GM12801 (cell line): ENCODE measurements around the gene MGLL.

ENCODE experiments used
- TF ChIP-seq, protein P1 (sequence below): IDR thresholded peaks from one replicate; pipeline ENCODE4 v1.5.1; 2011; ENCODE audit warnings: control low read depth; ENCODE audit not compliant: insufficient read length; ENCODE audit errors: extremely low read depth

MGLL gene

DNA sequence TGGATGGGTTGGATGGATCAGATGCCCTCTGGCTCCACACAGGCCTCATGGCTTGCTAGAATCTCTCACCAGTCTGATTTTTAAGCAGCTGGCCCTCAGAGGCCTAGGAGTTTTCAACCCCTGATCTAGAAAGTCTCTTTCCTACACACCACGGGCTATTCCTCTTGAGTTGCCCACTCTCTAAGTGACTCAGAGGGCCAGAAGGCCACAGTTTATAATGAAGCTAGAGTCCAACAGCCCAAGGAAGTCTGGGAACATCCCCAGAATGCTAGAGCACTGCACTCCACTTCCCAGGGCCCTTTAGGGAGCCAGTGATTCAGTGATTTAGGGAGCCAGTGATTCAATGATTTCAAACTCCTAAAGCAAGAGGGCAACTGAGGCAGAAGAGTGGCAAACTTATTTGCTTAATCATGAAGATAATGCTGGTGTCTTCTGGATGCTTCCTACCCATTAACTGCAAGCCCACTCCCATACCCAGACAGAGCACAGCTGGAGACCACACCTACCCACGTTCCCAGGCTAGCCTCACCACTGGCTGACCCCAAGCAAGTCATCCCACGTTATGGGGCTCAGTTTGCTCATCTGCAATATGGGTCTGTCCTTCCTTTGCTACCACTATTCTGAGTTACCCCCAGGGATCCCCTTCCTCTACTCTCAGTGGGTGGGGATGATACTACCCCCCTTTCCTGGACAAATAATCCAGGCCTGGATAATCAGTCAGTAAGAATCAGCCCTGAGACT, 112.8 kb downstream of the MGLL start:
- TF ChIP-seq, protein P1, sequence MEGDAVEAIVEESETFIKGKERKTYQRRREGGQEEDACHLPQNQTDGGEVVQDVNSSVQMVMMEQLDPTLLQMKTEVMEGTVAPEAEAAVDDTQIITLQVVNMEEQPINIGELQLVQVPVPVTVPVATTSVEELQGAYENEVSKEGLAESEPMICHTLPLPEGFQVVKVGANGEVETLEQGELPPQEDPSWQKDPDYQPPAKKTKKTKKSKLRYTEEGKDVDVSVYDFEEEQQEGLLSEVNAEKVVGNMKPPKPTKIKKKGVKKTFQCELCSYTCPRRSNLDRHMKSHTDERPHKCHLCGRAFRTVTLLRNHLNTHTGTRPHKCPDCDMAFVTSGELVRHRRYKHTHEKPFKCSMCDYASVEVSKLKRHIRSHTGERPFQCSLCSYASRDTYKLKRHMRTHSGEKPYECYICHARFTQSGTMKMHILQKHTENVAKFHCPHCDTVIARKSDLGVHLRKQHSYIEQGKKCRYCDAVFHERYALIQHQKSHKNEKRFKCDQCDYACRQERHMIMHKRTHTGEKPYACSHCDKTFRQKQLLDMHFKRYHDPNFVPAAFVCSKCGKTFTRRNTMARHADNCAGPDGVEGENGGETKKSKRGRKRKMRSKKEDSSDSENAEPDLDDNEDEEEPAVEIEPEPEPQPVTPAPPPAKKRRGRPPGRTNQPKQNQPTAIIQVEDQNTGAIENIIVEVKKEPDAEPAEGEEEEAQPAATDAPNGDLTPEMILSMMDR: no peak

DNA sequence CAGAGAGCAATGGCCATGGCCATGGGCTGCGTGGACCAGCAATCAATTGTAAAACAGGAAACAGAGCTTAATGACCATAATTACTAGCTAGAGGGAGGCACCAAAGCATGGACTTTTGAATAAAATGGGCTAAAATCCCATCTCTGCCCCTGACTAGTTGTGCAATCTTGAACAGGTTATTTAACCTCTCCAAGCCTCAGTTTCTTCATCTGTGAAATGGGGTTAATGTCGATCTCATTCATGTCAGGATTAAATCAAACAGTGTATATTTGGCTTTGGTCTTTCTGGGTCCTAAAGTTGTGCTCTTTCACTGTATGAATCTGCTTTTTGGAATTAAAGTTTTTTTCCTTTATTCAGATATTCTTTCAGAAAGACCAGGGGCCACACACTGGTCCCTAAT, 113.5 kb downstream of the MGLL start:
- TF ChIP-seq, protein P1: no peak

DNA sequence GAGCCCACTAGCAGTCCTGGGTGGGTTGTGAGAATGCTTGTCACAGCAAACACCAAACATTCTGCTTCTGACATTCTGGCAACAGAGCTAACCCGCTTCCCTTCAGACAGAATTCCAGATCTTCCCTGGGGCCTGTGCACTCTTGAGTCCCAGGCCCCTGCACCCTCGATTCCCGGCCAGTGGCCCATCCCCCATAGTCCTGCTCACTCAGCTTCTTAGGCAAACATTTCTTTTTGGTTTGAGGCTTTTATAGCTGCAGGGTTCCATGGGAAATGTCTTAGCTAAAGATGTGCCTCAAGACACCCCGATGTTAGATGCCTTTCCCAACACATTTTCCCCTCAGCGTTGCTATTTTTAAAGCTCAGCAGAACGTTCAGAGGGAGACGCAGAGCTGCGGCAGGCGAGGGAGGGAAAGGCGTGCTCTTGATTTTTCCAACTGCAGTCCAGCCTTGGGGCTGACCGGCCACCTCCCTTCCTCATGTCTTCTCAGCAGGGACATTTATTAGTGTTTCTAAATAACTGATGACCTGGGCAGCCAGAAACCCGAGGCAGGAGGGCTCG, 114.4 kb downstream of the MGLL start:
- TF ChIP-seq, protein P1: no peak

DNA sequence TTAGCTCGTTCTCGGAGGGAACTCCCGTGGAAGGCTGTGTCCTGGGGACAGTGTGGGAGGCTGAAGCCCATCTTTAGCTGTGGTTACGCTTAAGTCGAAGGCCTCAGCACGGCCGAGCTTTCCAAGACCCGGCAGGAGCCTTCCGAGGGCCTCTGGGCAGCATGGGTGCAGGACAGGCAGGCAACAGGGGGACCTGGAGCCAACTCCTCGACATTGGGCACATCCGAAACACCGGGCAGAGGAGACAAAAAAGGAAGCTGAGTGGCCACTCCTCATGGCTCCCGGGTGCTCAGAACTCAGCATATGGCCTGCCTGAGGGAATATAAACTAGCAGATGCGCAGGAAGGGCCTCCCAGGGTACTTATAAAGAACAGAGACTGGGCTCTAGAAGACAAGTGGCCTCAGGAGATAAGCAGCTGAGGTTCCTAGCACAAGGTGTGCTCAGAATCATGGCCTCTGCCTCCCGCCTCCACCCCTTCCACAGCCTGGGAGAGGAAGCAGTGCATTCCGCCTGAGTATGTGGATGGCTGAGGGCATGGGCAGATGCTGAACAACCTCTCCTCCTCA, 115.4 kb downstream of the MGLL start:
- TF ChIP-seq, protein P1: no peak

DNA sequence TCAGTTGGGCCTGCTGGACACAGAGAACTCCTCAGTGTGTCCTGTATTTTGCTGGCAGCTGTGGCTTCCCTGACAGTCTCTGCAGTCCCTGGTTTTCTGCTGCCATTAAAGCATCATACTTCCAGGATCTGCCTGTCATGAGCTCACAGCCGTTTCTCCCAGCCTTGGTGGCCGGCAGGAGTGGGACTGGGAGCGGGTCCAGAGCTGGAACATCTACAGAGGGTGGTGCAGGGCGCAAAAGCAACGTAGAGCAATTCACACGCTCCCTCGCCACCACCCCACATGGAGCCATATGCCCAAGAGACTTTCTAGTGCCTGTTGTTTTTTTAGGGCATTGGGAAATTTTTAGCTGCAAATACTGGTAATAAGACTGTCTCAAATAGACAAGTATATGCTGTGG, 116.0 kb downstream of the MGLL start:
- TF ChIP-seq, protein P1: no peak

DNA sequence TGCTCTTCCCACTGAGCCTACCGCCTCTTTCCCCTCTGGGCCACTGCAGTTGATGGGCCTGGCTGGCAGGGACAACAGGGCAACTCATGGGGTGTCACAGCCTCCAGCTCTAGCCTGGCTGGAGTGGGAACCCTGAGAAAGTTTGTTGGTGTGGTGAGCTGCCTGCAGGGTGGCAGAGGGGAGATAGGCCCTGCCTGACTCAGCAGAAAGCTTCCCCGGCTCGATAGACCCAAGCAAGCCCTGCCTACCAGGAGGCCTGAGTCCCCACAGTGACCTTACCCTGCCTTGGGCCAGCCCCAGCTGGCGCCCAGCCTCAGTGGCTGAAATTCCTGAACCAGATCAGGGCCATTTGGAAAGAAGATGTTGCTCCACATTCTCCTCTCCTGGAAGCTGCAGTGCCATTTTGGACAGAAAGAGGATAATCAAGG, 120.2 kb downstream of the MGLL start:
- TF ChIP-seq, protein P1: no peak

DNA sequence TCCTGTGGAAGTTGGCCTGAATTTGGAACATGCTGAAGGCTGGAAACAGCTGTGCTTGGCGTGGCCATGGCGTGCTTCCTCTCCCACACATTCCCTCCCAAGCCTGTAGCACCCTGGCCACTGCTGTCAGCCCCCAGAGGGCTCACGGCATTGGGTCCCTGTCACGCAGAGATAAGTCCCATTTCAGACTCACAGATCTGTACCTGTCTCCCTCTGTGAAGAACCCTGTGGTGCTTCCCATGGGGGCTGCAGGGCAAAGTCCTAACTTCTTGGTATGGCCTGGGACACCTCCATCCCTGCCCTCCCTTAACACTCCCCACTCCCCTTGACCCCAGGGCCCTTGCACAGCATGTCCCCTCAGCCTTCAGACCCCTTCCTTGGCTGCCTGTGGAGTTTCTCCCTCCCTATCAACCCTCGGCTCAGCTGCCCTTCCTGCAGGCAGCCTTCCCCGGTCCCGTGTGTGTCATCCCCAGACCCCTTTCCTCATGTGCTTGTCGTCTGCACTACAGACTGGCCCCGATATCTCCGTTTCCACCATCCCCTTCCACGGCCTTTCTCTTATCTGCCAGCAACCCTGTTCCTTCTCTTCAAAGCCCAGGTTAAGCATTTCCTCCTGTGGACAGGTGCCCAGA, 120.9 kb downstream of the MGLL start:
- TF ChIP-seq, protein P1: no peak
